ENCODE measurements around the gene ARRDC3. TPM values are rescaled to one million over a fixed set of nuclear protein-coding genes. Genes with fewer than 3 reads are reported as not detected.
"Not testable (repeated sequence)": the region's sequence is repeated elsewhere in the genome, so short reads cannot be mapped to it uniquely, and the experiment has no call there.

ARRDC3 gene
- total and polyA plus RNA-seq, 2 donors (not counting 1 experiment from before 2014, with no cell fraction given), result 33.6 to 105 TPM

DNA sequence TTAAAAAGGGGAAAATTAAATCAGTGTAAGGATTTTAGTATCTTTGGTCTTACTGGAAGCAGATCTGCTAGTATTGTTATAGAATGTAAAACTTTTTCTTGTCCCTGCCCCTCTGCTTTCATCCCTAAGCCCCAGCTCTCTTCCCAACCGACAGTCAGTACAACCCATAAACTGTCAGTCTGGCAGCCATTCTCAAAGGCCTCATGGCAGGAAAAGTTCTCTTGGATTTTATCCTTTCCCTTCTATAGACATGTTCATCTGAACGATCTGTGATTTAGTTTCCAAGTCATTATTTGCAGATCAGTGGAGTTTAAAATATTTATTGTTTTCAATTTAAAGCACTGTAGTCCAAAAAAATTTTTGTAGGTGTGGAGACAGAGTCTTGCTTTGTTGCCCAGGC, 39.2 kb downstream of the ARRDC3 start:
- Histone ChIP-seq H2AFZ (ENCODE audit: low read length) (no peak overlapping the region), H3K4me3 (replicated peaks in 1 of 4; ENCODE audit: control extremely low read depth in 1 of 4, insufficient read depth in 1 of 4, low read depth in 3 of 4, low read length in 4 of 4) (no peak overlapping the region), H3K79me2 (ENCODE audit: control insufficient read depth, insufficient read depth, low read length) (no peaks in the 10 kb centered on the region), H3K36me3 (ENCODE audit: control insufficient read depth, insufficient read depth, low read length) (no peaks in the 10 kb centered on the region), H3K4me1 (ENCODE audit: control insufficient read depth, extremely low read depth, insufficient read depth, low read length) (no peaks in the 10 kb centered on the region), H3K9me3 (ENCODE audit: control insufficient read depth, insufficient read depth, low read depth, low read length) (no peaks in the 10 kb centered on the region), H3K9ac (ENCODE audit: insufficient read depth, low read length) (no peak overlapping the region), H4K20me1 (ENCODE audit: control insufficient read depth, extremely low read depth, insufficient read depth, low read length) (no peaks in the 10 kb centered on the region), H3K4me2 (ENCODE audit: extremely low read depth, insufficient read depth, low read length) (no peak overlapping the region), H3K27ac (ENCODE audit: insufficient read depth, low read length) (no peak overlapping the region), H3K27me3 (ENCODE audit: control insufficient read depth, insufficient read depth, low read length) (no peaks in the 10 kb centered on the region)
- DNase-seq (ENCODE audit: low read depth in 2 of 2), result no peak
- TF ChIP-seq EZH2 (IDR thresholded peaks at IDR 0.05; ENCODE audit: low read length, missing control alignments), result no peak
- TF ChIP-seq, protein P1, sequence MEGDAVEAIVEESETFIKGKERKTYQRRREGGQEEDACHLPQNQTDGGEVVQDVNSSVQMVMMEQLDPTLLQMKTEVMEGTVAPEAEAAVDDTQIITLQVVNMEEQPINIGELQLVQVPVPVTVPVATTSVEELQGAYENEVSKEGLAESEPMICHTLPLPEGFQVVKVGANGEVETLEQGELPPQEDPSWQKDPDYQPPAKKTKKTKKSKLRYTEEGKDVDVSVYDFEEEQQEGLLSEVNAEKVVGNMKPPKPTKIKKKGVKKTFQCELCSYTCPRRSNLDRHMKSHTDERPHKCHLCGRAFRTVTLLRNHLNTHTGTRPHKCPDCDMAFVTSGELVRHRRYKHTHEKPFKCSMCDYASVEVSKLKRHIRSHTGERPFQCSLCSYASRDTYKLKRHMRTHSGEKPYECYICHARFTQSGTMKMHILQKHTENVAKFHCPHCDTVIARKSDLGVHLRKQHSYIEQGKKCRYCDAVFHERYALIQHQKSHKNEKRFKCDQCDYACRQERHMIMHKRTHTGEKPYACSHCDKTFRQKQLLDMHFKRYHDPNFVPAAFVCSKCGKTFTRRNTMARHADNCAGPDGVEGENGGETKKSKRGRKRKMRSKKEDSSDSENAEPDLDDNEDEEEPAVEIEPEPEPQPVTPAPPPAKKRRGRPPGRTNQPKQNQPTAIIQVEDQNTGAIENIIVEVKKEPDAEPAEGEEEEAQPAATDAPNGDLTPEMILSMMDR (conservative IDR thresholded peaks at IDR 0.05 in 1 of 2, IDR thresholded peaks at IDR 0.05 in 1 of 2; ENCODE audit: low read depth in 1 of 2, low read length in 2 of 2), result no peak

DNA sequence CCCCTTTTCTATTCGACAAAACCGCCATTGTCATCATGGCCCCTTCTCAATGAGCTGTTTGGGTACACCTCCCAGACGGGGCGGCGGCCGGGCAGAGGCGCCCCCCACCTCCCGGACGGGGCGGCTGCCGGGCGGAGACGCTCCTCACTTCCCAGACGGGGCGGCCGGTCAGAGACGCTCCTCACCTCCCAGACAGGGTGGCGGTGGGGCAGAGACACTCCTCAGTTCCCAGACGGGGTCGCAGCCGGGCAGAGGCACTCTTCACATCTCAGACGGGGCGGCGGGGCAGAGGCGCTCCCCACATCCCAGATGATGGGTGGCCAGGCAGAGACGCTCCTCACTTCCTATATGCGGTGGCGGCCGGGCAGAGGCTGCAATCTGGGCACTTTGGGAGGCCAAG, 40.2 kb downstream of the ARRDC3 start:
- H2AFZ ChIP-seq (ENCODE audit: low read length); H3K27me3 ChIP-seq (ENCODE audit: control insufficient read depth, insufficient read depth, low read length); H3K27ac ChIP-seq (ENCODE audit: insufficient read depth, low read length); H4K20me1 ChIP-seq (ENCODE audit: control insufficient read depth, extremely low read depth, insufficient read depth, low read length); H3K9ac ChIP-seq (ENCODE audit: insufficient read depth, low read length); H3K4me2 ChIP-seq (ENCODE audit: extremely low read depth, insufficient read depth, low read length); H3K9me3 ChIP-seq (ENCODE audit: control insufficient read depth, insufficient read depth, low read depth, low read length); H3K79me2 ChIP-seq (ENCODE audit: control insufficient read depth, insufficient read depth, low read length); DNase-seq (ENCODE audit: low read depth in 2 of 2); H3K4me3 ChIP-seq (replicated peaks in 1 of 4; ENCODE audit: control extremely low read depth in 1 of 4, insufficient read depth in 1 of 4, low read depth in 3 of 4, low read length in 4 of 4); H3K36me3 ChIP-seq (ENCODE audit: control insufficient read depth, insufficient read depth, low read length); H3K4me1 ChIP-seq (ENCODE audit: control insufficient read depth, extremely low read depth, insufficient read depth, low read length): not testable (repeated sequence)

DNA sequence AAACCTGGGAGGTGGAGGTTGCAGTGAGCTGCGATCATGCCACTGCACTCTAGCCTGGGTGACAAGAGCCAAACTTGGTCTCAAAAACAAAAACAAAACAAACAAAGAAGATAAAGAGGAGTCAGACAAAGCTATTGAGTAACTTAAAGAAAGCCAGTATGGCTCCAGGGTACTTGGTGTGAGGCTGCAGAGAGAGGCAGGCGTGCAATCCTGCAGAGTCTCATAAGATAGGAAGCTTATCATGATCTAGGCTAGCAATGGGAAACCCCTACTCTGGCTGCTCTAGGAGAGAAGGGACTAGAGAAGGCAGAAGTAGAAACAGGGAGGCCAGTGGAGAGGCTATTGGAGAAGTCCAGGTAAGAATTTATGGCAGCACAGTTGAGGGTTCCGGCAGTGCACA, 42.0 kb downstream of the ARRDC3 start:
- DNase-seq (ENCODE audit: low read depth in 2 of 2), result no peak

More for the DNA sequence above, 42.0 kb downstream of the ARRDC3 start:
- Histone ChIP-seq H3K79me2 (ENCODE audit: control insufficient read depth, insufficient read depth, low read length) (no peaks in the 10 kb centered on the region), H3K9me3 (ENCODE audit: control insufficient read depth, insufficient read depth, low read depth, low read length) (no peaks in the 10 kb centered on the region), H3K27me3 (ENCODE audit: control insufficient read depth, insufficient read depth, low read length) (no peaks in the 10 kb centered on the region), H4K20me1 (ENCODE audit: control insufficient read depth, extremely low read depth, insufficient read depth, low read length) (no peaks in the 10 kb centered on the region), H3K4me1 (ENCODE audit: control insufficient read depth, extremely low read depth, insufficient read depth, low read length) (no peaks in the 10 kb centered on the region), H3K36me3 (ENCODE audit: control insufficient read depth, insufficient read depth, low read length) (no peaks in the 10 kb centered on the region), H3K4me2 (ENCODE audit: extremely low read depth, insufficient read depth, low read length) (no peak overlapping the region), H2AFZ (ENCODE audit: low read length) (no peak overlapping the region), H3K9ac (ENCODE audit: insufficient read depth, low read length) (no peak overlapping the region), H3K4me3 (replicated peaks in 1 of 4; ENCODE audit: control extremely low read depth in 1 of 4, insufficient read depth in 1 of 4, low read depth in 3 of 4, low read length in 4 of 4) (no peak overlapping the region), H3K27ac (ENCODE audit: insufficient read depth, low read length) (no peak overlapping the region)
- TF ChIP-seq, protein P1 (conservative IDR thresholded peaks at IDR 0.05 in 1 of 2, IDR thresholded peaks at IDR 0.05 in 1 of 2; ENCODE audit: low read depth in 1 of 2, low read length in 2 of 2), result no peak
- no peak for TF ChIP-seq EZH2 (IDR thresholded peaks at IDR 0.05; ENCODE audit: low read length, missing control alignments)

All from fibroblast of lung (primary cell).